Hematopoietic multipotent progenitor cell treated with erythropoietin and hydrocortisone succinate and interleukin-3 and kit ligand, for 15 days (in vitro differentiated cells): ENCODE results near the gene AIF1L.

Source experiments
- DNase-seq: peaks from one replicate; pipeline ENCODE4 v3.0.0-alpha.2; 2015; ENCODE audit warnings: low spot score

AIF1L gene

GRCh38 chr9:131167936-131168335 is 71.6 kb downstream of the AIF1L start:
- DNase-seq: no peak

- DNase-seq: no peak
These were observed 73.4 kb downstream of the AIF1L start for GRCh38 chr9:131169563-131170240.
